ENCODE measurements around the gene NECTIN4. TPM values are rescaled to one million over a fixed set of nuclear protein-coding genes. Genes with fewer than 3 reads are reported as not detected.

The NECTIN4 gene
- total and polyA plus RNA-seq, 2 of the 13 experiments (the other 11 are each of a cell fraction or from before 2014, with no cell fraction given) = 5.9 to 12.4 TPM

GRCh38 chr1:161045736-161046604 is 43.4 kb downstream of the NECTIN4 start, which contains the start of gene USF1 (continued):
- TF ChIP-seq SNAPC2 (CRISPR knock-in tag; IDR thresholded peaks at IDR 0.05) (peak; percentile 85; the same call in 1 of the 2 replicates), HNF1B (CRISPR knock-in tag; IDR thresholded peaks at IDR 0.05) (peak; percentile 75), ZNF766 (CRISPR knock-in tag; IDR thresholded peaks at IDR 0.05; ENCODE audit: borderline replicate concordance) (no peak), ZNF446 (CRISPR knock-in tag; IDR thresholded peaks at IDR 0.05) (no peak), ZNF350 (CRISPR knock-in tag; IDR thresholded peaks at IDR 0.05; ENCODE audit: borderline replicate concordance, low read depth) (peak; percentile 85), RAD21 (CRISPR knock-in tag; IDR thresholded peaks at IDR 0.05) (no peak), ZNF878 (CRISPR knock-in tag; IDR thresholded peaks at IDR 0.05) (no peak), ZNF33B (CRISPR knock-in tag; IDR thresholded peaks at IDR 0.05) (0 out of 2 replicates have a peak, but pooled peaks have one; percentile 24), KLF15 (CRISPR knock-in tag; IDR thresholded peaks at IDR 0.05; ENCODE audit: borderline replicate concordance) (no peak), SOX6 (IDR thresholded peaks at IDR 0.05) (no peak), SOX6 (CRISPR knock-in tag; IDR thresholded peaks at IDR 0.05) (peak; percentile 71), HNF4A (CRISPR knock-in tag; IDR thresholded peaks at IDR 0.05) (no peak), IKZF4 (CRISPR knock-in tag; IDR thresholded peaks at IDR 0.05; ENCODE audit: borderline replicate concordance, low read depth, not compliant biosample characterization) (no peak), ZNF232 (CRISPR knock-in tag; IDR thresholded peaks at IDR 0.05; ENCODE audit: borderline replicate concordance) (no peak), ZGPAT (CRISPR knock-in tag; IDR thresholded peaks at IDR 0.05) (peak; percentile 60; the same call in 1 of the 2 replicates), SYNCRIP (IDR thresholded peaks at IDR 0.05; ENCODE audit: insufficient read depth, low read depth, low read length) (no peak), MXD4 (CRISPR knock-in tag; IDR thresholded peaks at IDR 0.05) (no peak), ZNF75D (CRISPR knock-in tag; IDR thresholded peaks at IDR 0.05; ENCODE audit: borderline replicate concordance) (no peak), NFKB2 (CRISPR knock-in tag; IDR thresholded peaks at IDR 0.05; ENCODE audit: borderline replicate concordance) (0 out of 2 replicates have a peak, but pooled peaks have one; percentile 38), KAT2B (IDR thresholded peaks at IDR 0.05; ENCODE audit: borderline replicate concordance, low read depth, low read length) (no peak), GABPA (IDR thresholded peaks at IDR 0.05; ENCODE audit: low read depth, low read length) (peak; percentile 91), GABPA (CRISPR knock-in tag; IDR thresholded peaks at IDR 0.05; ENCODE audit: low read depth) (peak; percentile 100), SP2 (CRISPR knock-in tag; IDR thresholded peaks at IDR 0.05) (peak; percentile 69; the same call in 1 of the 2 replicates), ZNF746 (CRISPR knock-in tag; IDR thresholded peaks at IDR 0.05) (peak; percentile 68; the same call in 1 of the 2 replicates), SMAD9 (CRISPR knock-in tag; IDR thresholded peaks at IDR 0.05) (no peak)
- TF ChIP-seq, protein P1, sequence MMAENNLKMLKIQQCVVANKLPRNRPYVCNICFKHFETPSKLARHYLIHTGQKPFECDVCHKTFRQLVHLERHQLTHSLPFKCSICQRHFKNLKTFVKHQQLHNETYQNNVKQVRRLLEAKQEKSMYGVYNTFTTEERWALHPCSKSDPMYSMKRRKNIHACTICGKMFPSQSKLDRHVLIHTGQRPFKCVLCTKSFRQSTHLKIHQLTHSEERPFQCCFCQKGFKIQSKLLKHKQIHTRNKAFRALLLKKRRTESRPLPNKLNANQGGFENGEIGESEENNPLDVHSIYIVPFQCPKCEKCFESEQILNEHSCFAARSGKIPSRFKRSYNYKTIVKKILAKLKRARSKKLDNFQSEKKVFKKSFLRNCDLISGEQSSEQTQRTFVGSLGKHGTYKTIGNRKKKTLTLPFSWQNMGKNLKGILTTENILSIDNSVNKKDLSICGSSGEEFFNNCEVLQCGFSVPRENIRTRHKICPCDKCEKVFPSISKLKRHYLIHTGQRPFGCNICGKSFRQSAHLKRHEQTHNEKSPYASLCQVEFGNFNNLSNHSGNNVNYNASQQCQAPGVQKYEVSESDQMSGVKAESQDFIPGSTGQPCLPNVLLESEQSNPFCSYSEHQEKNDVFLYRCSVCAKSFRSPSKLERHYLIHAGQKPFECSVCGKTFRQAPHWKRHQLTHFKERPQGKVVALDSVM (CRISPR knock-in tag; IDR thresholded peaks at IDR 0.05) = peak; percentile 45; the same call in 1 of the 2 replicates

All from HepG2 (cell line).